Neural crest cell (in vitro differentiated cells): ENCODE measurements around the gene SLC31A1. TPM values are rescaled to one million over a fixed set of nuclear protein-coding genes. Genes with fewer than 3 reads are reported as not detected.

Source experiments
- DNase-seq: peaks from one replicate; pipeline ENCODE4 v3.0.0; 2021; ENCODE audit warnings: low read depth, mixed read lengths, low spot score
- H3K27ac Mint-ChIP-seq: one replicate; pipeline ENCODE4 v1.8.0; 2021; ENCODE audit warnings: mild to moderate bottlenecking, mixed read lengths; ENCODE audit not compliant: unreplicated experiment
- H3K27me3 Mint-ChIP-seq: 2 replicates; pipeline ENCODE4 v1.8.0; 2021; ENCODE audit warnings: low read depth, mild to moderate bottlenecking, mixed read lengths
- H3K36me3 Mint-ChIP-seq: 2 replicates; pipeline ENCODE4 v1.8.0; 2021; ENCODE audit warnings: low read depth, mild to moderate bottlenecking, mixed read lengths
- H3K4me1 Mint-ChIP-seq: 2 replicates; pipeline ENCODE4 v1.8.0; 2021; ENCODE audit warnings: mixed read lengths
- H3K4me3 Mint-ChIP-seq: one replicate; pipeline ENCODE4 v1.8.0; 2021; ENCODE audit warnings: mild to moderate bottlenecking, mixed read lengths
- H3K9me3 Mint-ChIP-seq: 2 replicates; pipeline ENCODE4 v1.8.0; 2021; ENCODE audit warnings: mixed read lengths
- CTCF ChIP-seq: fragments of 200-600 bp; sonication (generic); conservative IDR thresholded peaks from 2 replicates; pipeline ENCODE4 v1.5.0; 2021; ENCODE audit warnings: antibody characterized with exemption, mild to moderate bottlenecking
- total RNA-seq: library from RNA; stranded (reverse); gene quantifications from 2 replicates; pipeline ENCODE4 v1.2.1, GENCODE V29; 2021

SLC31A1 gene
- total RNA-seq, 1 donor from 2014 or later, result 30.0 TPM

DNA sequence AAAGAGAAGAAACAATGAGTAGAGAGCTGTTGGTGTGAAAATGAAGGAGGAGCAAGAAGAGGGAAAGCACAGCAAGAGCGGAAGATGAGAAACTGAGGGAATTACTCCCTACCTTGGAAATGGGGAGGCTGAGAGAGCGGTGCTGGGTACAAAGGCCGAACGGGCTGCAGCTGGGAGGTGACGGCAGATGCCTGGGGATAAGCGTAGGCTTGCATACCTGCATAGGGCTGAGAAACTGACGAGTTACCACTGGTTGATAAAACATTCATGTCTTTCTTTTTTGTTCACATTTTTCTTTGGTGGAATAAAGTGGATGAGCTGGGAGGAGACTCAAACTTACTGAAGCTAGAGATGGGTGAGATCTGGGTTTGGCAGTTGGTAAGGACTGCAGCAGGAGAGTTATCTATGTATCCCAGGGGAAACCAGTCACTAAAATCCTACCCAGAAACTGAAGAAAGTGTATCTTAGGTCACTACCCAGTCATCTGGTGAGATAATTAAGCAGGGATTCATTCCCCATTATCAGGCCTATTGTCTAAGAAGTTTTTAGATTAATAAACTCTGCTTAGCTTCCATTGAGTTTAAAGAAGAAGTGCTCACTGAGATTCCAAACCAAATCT is 35.1 kb upstream of the SLC31A1 start:
- Mint-ChIP-seq H3K4me1 (no peaks in the 10 kb centered on the region), H3K9me3 (no peaks in the 10 kb centered on the region), H3K4me3 (no peak overlapping the region), H3K27me3 (no peaks in the 10 kb centered on the region), H3K27ac (no peak overlapping the region), H3K36me3 (peaks cover 7% of the 10 kb centered on the region)
- DNase-seq, result no peak
- TF ChIP-seq CTCF, result no peak

DNA sequence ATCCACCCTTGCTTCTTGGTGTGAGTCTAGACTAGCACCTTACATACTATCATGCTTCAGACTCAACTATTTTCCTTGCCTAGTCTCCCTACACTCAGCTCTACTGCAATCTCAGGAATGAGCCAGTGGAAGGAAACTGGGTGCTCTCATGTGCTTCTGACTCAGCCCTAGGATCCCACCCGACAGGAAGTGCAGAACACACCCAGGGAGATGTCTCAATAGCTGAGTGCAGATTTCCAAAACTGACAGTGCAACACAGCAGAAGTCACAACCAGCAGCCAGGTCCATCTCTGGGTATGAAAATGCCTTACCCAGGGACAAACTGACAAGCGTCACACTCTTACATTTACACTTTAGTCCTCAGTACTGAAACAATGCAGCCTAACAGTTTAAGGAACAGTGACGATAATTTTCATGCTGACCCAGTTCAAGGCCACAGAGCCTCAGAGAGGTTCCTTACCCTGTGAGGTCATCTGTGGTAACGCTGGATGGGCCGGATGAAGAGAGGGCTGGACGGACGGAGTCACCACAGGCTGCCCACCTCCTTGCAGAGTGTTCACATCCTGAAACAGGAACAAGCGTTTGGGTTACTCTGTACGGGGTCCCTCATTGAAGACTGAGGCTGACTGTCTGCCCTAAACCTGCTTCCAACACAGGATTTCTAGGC is 33.3 kb upstream of the SLC31A1 start:
- Mint-ChIP-seq H3K4me3 (no peak overlapping the region), H3K27ac (no peak overlapping the region), H3K9me3 (no peaks in the 10 kb centered on the region), H3K4me1 (no peaks in the 10 kb centered on the region), H3K27me3 (no peaks in the 10 kb centered on the region), H3K36me3 (peaks cover 3% of the 10 kb centered on the region)
- no peak for DNase-seq
- no peak for TF ChIP-seq CTCF

- no peak overlapping the region for H3K4me3 Mint-ChIP-seq
- no peaks in the 10 kb centered on the region for H3K9me3 Mint-ChIP-seq
- H3K27ac Mint-ChIP-seq, result no peak overlapping the region
- DNase-seq, result no peak
- H3K4me1 Mint-ChIP-seq, result no peaks in the 10 kb centered on the region
- H3K36me3 Mint-ChIP-seq, result peaks cover 8% of the 10 kb centered on the region
- H3K27me3 Mint-ChIP-seq, result no peaks in the 10 kb centered on the region
- TF ChIP-seq CTCF, result no peak
These were observed 28.9 kb upstream of the SLC31A1 start for GRCh38 chr9:113192455-113192854.

- H3K27me3 Mint-ChIP-seq, result no peaks in the 10 kb centered on the region
- H3K27ac Mint-ChIP-seq, result no peak overlapping the region
- no peak for DNase-seq
- H3K4me1 Mint-ChIP-seq, result no peaks in the 10 kb centered on the region
- H3K9me3 Mint-ChIP-seq, result no peaks in the 10 kb centered on the region
- peaks cover 22% of the 10 kb centered on the region for H3K36me3 Mint-ChIP-seq
- H3K4me3 Mint-ChIP-seq, result no peak overlapping the region
- no peak for TF ChIP-seq CTCF
These were observed 21.5 kb upstream of the SLC31A1 start for GRCh38 chr9:113199683-113200329.

- no peak for DNase-seq
- no peak for TF ChIP-seq CTCF
- Mint-ChIP-seq H3K4me3 (no peak overlapping the region), H3K4me1 (no peaks in the 10 kb centered on the region), H3K9me3 (no peaks in the 10 kb centered on the region), H3K27me3 (no peaks in the 10 kb centered on the region), H3K36me3 (peaks cover 15% of the 10 kb centered on the region), H3K27ac (no peak overlapping the region)
These were observed 15.9 kb upstream of the SLC31A1 start for GRCh38 chr9:113205432-113205831.
